22Rv1 (cell line): ENCODE results near the gene FKBP5.

Experiments
- H3K27ac ChIP-seq: fragments of 450-650 bp; 2 replicates; pipeline ENCODE4 v1.5.1; 2017
- ZFX ChIP-seq: fragments of 450-650 bp; IDR thresholded peaks from 2 replicates; pipeline ENCODE4 v1.6.1; 2017; ENCODE audit warnings: antibody characterized with exemption, borderline replicate concordance
- TF ChIP-seq, protein P1 (sequence below): fragments of 450-650 bp; IDR thresholded peaks from 2 replicates; pipeline ENCODE4 v1.5.1; 2017; ENCODE audit warnings: mild to moderate bottlenecking

Gene FKBP5

DNA sequence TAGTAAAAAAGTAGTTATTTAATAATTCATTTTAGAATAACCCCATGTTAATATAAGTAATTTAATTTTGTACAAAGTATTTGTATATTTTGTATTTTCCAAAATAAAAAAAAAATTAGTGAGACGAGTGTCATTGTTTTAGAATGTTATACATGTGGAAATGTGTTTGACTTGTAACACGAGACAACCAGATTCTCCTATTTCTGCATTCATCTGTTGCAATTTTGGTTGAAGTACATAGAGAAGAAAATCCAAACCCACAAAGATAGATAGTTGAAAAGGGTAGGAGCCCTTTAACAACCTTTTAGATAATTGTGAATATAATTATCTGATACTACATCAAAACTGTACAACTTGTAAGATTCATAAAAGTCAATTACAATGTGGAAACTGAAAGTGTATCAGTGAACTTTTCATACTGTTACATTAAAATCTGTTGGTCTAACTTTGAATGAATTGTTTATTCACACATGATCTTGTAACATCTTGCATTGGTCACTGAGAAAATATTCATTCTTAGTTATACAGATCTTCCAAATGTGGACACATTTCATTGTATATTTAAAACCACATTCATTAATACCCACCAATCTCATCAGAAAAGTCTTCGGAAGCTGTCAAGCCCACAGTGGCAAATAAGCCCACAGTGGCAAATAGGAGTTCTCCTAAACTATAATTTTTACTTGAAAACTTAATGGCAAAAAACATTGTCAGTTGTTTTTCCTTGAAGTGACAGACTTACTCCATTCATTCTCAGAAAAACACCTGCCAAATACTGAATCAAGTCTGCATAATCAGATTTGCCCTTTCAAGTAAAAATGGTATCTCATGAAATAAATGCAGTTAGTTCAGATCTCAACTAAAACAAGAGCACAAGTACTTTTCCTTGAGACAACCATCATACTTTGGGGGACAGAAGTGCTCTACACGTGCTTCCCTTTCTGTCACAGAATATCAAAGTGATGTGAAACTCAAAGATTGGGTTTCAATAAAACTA is 52.8 kb downstream of the FKBP5 start:
- peak overlapping the region; percentile 1; the same call in 1 of the 2 replicates for H3K27ac ChIP-seq
- TF ChIP-seq ZFX = no peak
- TF ChIP-seq, protein P1, sequence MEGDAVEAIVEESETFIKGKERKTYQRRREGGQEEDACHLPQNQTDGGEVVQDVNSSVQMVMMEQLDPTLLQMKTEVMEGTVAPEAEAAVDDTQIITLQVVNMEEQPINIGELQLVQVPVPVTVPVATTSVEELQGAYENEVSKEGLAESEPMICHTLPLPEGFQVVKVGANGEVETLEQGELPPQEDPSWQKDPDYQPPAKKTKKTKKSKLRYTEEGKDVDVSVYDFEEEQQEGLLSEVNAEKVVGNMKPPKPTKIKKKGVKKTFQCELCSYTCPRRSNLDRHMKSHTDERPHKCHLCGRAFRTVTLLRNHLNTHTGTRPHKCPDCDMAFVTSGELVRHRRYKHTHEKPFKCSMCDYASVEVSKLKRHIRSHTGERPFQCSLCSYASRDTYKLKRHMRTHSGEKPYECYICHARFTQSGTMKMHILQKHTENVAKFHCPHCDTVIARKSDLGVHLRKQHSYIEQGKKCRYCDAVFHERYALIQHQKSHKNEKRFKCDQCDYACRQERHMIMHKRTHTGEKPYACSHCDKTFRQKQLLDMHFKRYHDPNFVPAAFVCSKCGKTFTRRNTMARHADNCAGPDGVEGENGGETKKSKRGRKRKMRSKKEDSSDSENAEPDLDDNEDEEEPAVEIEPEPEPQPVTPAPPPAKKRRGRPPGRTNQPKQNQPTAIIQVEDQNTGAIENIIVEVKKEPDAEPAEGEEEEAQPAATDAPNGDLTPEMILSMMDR = no peak

DNA sequence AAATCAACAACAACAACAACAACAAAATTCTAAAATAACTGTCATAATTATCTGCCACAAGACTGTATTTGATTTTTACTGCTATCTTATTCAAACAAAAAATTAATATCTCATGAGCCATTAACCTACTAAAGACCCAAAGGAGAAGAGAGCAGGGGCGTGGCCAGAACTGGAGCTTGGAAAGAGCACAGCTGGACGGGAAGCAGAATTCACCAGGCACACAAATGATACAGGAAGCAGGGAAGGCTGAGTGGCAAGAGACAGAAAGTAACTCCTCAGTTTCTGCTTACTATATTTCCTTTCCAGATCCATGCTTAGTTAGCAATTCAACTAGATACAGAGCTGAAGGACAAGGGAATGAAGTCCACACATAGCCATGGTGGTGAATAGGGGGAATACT is 54.4 kb downstream of the FKBP5 start:
- TF ChIP-seq, protein P1 = no peak
- no peak for TF ChIP-seq ZFX
- H3K27ac ChIP-seq = peak overlapping the region; percentile 30; the same call in 1 of the 2 replicates

DNA sequence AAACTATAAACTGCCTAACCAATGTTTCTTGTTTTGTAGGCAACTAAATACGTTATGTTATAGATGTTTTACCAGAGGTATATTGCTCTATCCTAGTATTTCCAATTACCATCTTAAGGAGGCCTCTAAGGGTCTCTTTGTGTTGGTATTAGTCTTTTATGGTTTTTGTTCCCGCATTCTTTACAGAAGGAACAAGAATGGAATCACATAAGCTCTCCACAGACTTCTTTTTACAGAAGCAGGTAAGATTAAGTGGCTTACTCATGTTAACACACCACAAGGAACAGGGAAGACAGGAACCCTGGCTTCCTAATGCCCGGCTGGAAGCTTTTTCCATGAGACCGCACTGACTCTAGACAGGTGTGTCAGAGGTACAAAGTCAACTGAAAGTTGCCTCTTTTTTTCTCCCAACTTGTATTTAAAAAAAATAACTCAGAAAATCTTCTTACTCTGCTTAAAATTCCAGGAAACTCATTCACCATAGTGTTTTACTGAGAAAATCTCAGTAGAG is 55.1 kb downstream of the FKBP5 start:
- TF ChIP-seq, protein P1 = no peak
- TF ChIP-seq ZFX = no peak
- peak overlapping the region; percentile 30; the same call in 1 of the 2 replicates for H3K27ac ChIP-seq

DNA sequence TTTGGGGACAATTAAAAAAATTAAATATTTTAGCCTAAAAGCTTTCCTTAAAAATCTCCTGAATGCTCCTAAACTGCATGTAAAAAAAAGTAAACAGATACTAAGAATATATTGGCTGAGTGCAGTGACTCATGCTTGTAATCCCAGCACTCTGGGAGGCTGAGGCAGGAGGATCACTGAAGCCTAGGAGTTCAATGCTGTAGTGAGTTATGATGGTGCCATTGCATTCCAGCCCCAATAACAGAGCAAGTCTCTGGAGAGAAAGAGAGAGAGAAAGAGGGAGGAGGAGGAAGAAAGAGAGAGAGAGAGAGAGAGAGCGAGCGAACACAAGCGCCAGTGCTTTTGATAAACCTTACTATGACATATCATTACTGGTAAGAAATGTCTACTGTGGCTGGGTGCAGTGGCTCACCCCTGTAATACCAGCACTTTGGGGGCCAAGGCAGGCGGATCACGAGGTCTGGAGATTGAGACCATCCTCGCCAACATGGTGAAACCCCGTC is 58.8 kb downstream of the FKBP5 start:
- TF ChIP-seq, protein P1 = no peak
- no peak for TF ChIP-seq ZFX
- peak overlapping the region; percentile 53 for H3K27ac ChIP-seq

DNA sequence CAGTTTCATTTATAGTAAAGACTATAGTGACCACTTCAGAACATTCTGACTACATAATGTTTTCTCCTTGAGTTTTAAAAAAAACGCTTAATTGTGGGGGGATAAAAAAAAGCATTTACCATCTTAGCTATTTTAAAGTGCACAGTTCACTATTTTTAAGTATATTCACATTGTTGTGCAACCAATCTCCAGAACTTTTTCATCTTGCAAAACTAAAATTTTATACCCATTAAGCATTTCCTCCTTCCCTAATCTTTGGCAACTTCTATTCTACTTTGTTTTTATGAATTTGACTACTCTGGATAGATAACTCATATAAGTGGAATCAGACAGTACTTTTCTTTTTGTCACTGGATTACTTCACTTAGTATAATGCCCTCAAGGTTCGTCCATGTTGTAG is 62.3 kb downstream of the FKBP5 start:
- TF ChIP-seq, protein P1 = no peak
- TF ChIP-seq ZFX = no peak
- peak overlapping the region; percentile 30; the same call in 1 of the 2 replicates for H3K27ac ChIP-seq

DNA sequence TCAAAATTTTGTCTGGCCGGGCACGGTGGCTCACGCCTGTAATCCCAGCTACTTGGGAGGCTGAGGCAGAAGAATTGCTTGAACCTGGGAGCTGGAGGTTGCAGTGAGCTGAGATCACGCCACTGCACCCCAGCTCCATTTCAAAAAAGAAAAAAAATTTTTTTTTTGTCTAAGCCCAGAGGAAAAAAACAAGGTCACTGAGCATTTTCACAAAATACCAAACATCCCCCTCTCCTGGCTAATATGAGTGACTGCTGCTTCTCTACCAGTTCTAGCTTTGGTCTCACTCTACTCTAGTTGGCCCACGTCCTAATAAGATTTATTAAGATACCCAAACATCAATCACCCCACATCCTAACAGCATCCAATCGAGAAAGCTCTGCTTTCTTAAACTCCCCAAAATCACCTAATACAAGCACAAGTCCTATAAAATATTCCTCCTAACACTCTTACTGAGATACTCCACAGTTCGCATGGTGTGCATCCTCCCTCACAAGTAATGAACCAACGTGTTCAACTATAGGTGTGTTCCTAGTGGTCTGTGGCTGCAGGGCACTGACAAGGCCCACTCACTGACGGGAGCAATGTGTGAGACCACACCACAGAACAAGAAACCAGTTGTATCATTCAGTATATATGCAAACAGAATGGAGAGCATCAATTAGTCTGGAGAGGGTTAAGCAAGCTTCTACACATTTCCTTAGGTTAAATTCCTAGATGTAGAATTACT is 64.2 kb downstream of the FKBP5 start:
- H3K27ac ChIP-seq = peak overlapping the region; percentile 39
- no peak for TF ChIP-seq ZFX
- TF ChIP-seq, protein P1 = peak; percentile 23; the same call in 1 of the 2 replicates
